ENCODE results near the gene FOXO3.
"Not testable (repeated sequence)": the region's sequence is repeated elsewhere in the genome, so short reads cannot be mapped to it uniquely, and the experiment has no call there.

Gene FOXO3

GRCh38 chr6:108661430-108661829 is 100.7 kb downstream of the FOXO3 start:
- no peak for DNase-seq (ENCODE audit: low read depth)

DNA sequence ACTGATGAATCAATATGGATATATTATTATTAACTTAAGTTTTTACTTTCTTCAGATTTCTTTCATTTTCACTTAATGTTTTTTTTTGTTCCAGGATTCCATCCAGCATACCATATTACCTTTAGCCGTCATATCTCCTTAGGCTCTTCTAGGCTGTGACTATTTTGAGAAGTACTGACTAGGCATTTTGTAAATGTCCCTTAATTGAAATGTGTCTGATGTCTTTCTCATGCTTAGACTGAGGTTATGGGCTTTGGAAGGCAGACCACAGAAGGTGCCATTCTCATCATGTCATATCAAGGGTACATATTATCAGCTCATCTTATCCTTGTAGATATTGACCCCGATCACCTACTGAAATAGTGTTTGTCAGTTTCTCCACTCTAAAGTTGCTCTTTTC is 101.3 kb downstream of the FOXO3 start:
- no peak for DNase-seq (ENCODE audit: low read depth)

GRCh38 chr6:108662702-108663101 is 102.0 kb downstream of the FOXO3 start:
- DNase-seq (ENCODE audit: low read depth) = no peak

GRCh38 chr6:108663494-108664064 is 102.9 kb downstream of the FOXO3 start:
- not testable (repeated sequence) for DNase-seq (ENCODE audit: low read depth)

DNA sequence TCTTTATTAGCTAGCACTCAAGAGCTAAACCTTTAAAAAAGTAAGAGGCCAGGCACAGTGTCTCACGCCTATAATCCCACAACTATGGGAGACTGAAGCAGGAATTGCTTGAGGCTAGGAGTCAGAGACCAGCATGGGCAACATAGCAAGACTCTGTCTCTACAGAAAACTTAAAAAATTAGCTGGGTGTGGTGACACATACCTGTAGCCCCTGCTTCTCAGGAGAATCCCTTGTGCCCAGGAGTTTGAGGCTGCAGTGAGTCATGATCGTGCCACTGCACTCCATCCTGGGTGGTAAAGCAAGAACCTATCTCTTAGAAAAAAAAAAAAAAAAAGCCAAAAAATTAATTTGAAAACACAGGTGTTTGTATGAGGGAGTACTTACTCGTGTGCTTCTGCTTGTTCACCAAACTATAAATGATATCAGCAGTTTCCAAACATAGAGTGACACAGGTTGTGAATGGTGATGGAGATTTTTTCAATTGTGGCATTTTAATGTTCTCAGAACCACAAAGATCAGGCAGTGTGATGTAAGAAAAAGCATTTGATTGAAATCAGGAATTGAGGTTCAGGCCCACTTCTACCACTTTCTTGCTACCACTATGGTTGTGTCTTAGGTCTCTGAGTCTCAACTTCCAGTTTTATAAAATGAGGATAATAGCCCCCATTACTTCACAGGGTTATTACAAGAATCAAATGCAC is 104.9 kb downstream of the FOXO3 start:
- DNase-seq (ENCODE audit: low read depth) = no peak

DNA sequence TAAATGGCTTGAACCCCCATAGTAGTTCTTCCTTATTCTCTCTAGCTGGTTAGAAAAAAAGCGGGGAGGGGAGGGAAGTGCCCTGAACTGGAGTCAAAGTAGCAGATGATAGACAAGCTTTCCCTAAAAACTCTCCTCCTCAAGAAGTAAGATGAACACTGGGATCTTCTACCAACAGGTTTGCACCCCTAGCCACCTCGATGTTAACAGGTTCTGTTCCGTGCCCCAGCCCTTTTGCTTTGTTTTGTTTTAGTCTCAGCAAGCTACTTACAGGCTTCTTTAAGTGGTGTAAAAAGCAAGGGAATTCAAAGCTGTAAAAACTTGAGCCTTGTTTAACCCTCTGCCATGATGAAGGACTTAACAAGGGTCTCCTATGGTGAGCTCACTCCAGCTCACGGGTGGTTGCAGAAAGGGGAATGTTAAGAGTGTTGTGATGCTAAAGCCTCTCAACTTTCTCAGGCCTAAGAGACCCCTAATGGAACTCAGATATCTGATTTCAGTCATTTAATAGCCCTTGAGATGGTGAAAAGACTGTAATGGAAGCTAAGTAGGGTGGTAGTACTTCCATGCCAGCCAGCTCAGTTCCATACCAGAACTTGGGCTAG is 106.0 kb downstream of the FOXO3 start:
- DNase-seq (ENCODE audit: low read depth) = no peak

DNA sequence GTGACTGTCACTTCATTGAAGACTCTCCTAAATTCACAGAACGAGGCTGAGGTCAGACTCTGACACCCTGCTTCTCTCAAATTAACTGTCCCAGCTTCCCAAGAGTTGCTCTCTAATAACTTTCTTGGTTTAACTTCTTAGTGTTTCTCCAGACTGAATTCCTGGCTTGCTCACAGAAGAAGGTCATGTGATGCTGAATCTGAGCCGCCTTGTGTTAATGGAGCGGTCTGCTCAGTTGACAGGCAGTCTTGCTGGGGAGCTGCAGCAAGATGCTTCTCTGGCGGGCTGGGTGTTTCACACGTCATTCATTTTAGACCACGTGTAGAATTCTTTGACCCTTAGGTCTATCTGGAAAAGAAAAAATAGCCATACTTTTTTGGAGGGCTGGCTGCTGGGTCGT is 107.3 kb downstream of the FOXO3 start:
- no peak for DNase-seq (ENCODE audit: low read depth)

DNA sequence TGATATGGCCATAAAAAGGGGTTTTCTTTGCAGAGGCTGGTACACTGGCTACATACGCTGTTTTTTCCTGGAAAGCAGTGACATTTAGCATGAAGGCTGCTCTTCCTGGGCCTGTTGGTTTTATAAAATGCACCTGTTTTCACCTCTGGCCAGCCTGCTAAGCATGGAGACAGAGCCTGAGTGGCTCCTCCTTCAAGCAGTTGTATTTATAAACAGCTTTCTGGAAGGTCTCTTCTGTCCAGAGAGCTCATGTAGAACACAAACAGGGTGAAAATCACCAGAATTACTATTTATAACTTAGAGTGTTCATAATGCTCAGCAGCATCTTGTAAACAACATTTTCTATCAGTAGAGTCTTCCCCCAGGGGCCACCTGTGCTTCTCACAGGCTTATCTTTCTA is 109.0 kb downstream of the FOXO3 start:
- DNase-seq (ENCODE audit: low read depth) = no peak

DNA sequence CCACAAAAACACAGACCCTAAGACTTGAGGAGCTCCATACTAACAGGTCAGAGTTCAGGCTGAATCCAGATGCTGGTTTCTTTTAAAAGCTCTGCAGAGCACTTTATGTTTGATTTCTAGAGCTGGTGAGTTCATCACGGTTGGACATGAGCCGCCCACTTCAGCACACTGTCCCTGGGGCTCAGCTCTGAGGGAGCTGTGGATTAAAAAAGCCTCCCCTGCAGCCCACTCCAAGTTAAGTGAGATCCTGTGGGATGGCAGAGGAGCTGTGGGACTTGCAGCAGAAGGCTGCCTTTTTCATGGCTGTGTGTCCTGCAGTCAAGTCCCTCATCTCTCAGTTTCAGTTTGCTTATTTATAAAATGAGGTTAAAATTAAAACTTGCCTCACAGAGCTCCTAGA is 110.5 kb downstream of the FOXO3 start:
- DNase-seq (ENCODE audit: low read depth) = no peak

GRCh38 chr6:108671790-108672189 is 111.1 kb downstream of the FOXO3 start:
- DNase-seq (ENCODE audit: low read depth) = no peak

GRCh38 chr6:108672641-108673040 is 111.9 kb downstream of the FOXO3 start:
- no peak for DNase-seq (ENCODE audit: low read depth)

- DNase-seq (ENCODE audit: low read depth) = no peak
Measured at GRCh38 chr6:108673153-108673552, 112.4 kb downstream of the FOXO3 start.

GRCh38 chr6:108673602-108674001 is 112.9 kb downstream of the FOXO3 start:
- DNase-seq (ENCODE audit: low read depth) = no peak

- DNase-seq (ENCODE audit: low read depth) = no peak
Measured at GRCh38 chr6:108675226-108676200, 114.8 kb downstream of the FOXO3 start.

DNA sequence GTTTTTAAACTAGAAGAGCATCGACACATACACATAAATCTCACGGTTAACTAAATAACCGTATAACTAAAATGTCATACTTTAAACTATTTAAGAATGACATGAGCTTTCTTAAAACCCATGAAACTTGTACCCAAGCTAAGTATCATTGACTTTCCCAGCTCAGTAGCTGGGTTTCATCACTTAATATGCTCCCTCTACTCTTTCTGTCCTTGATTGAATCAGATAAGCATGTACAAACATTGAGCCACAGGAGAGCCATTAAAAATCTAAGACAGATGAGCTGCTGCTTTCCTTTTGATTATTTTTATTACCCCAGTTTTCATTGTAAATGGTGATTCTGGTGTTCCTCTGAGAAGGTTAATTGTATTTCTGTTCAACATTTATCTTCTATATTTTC is 115.8 kb downstream of the FOXO3 start:
- DNase-seq (ENCODE audit: low read depth) = no peak

GRCh38 chr6:108677357-108677756 is 116.6 kb downstream of the FOXO3 start:
- no peak for DNase-seq (ENCODE audit: low read depth)

- DNase-seq (ENCODE audit: low read depth) = no peak
Measured at GRCh38 chr6:108677894-108678293, 117.2 kb downstream of the FOXO3 start.

GRCh38 chr6:108680314-108680713 is 119.6 kb downstream of the FOXO3 start:
- not testable (repeated sequence) for DNase-seq (ENCODE audit: low read depth)

DNA sequence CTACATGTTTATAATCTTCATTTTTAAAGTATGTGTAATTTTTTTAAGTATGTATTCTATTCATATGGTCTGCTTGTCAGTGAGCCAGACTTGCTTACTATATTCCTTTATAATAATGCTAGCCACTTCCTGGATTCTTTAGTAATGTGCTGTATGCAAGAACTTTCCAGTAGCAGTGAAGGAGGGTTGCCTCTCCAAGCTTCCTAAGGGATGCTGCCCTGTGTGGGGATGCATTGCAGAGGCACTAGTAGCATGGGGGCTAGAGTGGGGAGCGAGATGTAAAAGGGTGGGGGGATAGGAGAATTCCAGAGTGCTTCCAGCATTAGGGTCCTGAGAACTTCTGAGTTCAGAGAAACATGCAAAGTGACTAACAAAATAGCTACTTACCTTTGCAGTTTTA is 121.0 kb downstream of the FOXO3 start:
- DNase-seq (ENCODE audit: low read depth) = not testable (repeated sequence)

DNA sequence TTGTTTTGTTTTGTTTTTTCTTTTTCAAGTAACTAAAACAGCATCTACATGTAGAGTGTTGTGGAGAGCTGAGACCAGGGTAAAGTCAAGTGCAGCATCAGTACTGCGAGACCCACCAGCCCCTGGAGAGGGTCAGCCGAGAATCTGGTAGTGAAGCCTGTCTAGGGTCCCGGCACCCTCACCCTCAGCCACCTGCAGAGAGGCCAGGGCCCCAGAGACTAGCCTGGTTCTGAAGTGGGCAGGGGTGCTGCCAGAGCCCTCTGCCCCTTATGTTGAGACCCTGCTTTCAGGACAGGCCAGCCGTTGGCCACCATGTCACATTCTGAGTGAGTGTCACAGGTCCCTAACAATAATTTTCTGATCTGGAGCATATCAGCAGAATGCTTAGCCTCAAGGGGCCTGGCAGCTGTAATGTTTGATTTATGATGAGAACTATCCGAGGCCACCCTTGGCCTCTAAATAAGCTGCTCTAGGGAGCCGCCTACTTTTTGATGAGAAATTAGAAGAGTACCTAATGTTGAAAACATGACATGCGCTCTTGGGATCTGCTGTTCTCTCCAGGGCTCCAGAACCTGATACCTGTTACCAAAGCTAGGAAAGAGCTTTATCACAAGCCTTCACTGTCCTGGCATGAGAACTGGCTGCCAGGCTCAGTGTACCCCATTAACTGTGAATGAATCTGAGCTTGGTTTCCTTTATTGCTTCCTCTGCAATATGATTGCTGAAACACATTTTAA is 121.8 kb downstream of the FOXO3 start:
- not testable (repeated sequence) for DNase-seq (ENCODE audit: low read depth)

DNA sequence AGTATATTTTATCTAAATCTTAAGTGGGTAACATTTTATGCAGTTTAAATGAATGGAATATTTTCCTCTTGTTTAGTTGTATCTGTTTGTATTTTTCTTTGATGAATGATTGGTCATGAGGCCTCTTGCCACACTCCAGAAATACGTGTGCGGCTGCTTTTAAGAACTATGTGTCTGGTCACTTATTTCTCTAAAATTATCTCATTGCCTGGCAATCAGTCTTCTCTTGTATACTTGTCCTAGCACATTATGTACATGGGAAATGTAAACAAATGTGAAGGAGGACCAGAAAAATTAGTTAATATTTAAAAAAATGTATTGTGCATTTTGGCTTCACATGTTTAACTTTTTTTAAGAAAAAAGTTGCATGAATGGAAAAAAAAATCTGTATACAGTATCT is 123.3 kb downstream of the FOXO3 start:
- DNase-seq (ENCODE audit: low read depth) = not testable (repeated sequence)
